Hepatocyte (in vitro differentiated cells): ENCODE results near the gene SAFB2.

ENCODE experiments used
- EZH2 ChIP-seq: fragments of 200-600 bp; sonication (generic); IDR thresholded peaks from 2 replicates; pipeline ENCODE4 v1.6.1; 2016; ENCODE audit warnings: antibody characterized with exemption, mild to moderate bottlenecking, borderline replicate concordance
- TF ChIP-seq, protein P1 (sequence below): fragments of 200-600 bp; sonication (generic); IDR thresholded peaks from 2 replicates; pipeline ENCODE4 v1.5.1; 2016; ENCODE audit warnings: antibody characterized with exemption, mild to moderate bottlenecking; ENCODE audit not compliant: poor library complexity

- TF ChIP-seq EZH2, result no peak
- TF ChIP-seq, protein P1, sequence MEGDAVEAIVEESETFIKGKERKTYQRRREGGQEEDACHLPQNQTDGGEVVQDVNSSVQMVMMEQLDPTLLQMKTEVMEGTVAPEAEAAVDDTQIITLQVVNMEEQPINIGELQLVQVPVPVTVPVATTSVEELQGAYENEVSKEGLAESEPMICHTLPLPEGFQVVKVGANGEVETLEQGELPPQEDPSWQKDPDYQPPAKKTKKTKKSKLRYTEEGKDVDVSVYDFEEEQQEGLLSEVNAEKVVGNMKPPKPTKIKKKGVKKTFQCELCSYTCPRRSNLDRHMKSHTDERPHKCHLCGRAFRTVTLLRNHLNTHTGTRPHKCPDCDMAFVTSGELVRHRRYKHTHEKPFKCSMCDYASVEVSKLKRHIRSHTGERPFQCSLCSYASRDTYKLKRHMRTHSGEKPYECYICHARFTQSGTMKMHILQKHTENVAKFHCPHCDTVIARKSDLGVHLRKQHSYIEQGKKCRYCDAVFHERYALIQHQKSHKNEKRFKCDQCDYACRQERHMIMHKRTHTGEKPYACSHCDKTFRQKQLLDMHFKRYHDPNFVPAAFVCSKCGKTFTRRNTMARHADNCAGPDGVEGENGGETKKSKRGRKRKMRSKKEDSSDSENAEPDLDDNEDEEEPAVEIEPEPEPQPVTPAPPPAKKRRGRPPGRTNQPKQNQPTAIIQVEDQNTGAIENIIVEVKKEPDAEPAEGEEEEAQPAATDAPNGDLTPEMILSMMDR, result no peak
These were observed 5.5 kb downstream of the SAFB2 start for GRCh38 chr19:5617080-5617479.
